Ishikawa (cell line): Measurements from ENCODE around the gene IFI27L1.

ENCODE experiments used
- CEBPB ChIP-seq: IDR thresholded peaks from 2 replicates; pipeline ENCODE4 v1.6.1; 2012
- CREB1 ChIP-seq: IDR thresholded peaks from 2 replicates; pipeline ENCODE4 v1.6.1; 2012; ENCODE audit warnings: low read depth
- EGR1 ChIP-seq: IDR thresholded peaks from 2 replicates; pipeline ENCODE4 v1.6.1; 2012
- EP300 ChIP-seq: IDR thresholded peaks from 2 replicates; pipeline ENCODE4 v1.6.1; 2012; ENCODE audit warnings: borderline replicate concordance
- FOXM1 ChIP-seq: IDR thresholded peaks from 2 replicates; pipeline ENCODE4 v1.6.1; 2012; ENCODE audit warnings: low read depth, borderline replicate concordance
- RAD21 ChIP-seq: IDR thresholded peaks from 2 replicates; pipeline ENCODE4 v1.6.1; 2012; ENCODE audit warnings: low read depth
- TAF1 ChIP-seq: IDR thresholded peaks from 2 replicates; pipeline ENCODE4 v1.6.1; 2012; ENCODE audit warnings: low read depth, mild to moderate bottlenecking
- TEAD4 ChIP-seq: IDR thresholded peaks from 2 replicates; pipeline ENCODE4 v1.6.1; 2012
- YY1 ChIP-seq: IDR thresholded peaks from 2 replicates; pipeline ENCODE4 v1.6.1; 2012; ENCODE audit warnings: low read depth
- TF ChIP-seq, protein P1 (sequence below): IDR thresholded peaks from 2 replicates; pipeline ENCODE4 v1.6.1; 2012; ENCODE audit warnings: low read depth, mild to moderate bottlenecking

DNA sequence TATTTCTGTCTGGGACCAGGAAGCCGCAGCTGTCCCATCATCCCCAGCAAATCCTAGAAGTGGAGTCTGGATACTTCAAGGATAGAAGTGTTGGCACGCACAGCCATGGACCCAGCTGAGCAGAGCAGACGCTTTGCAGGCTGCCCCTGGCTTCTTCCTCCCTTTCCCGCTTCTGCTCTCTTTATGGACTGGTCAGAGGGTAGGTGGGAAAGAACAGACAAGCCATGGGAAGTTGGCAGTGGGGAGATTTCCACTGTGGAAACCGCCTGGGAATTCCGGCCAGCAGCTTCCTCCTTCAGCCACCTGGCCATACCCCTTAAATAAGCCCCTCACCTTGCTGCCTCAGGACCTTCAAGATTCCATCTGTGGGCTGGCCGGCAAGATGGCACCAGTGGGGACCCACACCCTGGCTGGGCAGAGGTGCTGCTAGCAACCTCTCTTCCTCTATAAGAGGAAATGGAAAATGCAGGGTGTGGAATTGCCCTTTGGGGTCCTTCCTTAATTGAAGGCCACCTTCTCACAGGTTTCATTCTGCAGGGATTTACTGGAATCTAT is 34.3 kb upstream of the IFI27L1 start:
- TF ChIP-seq EP300 (no peak), CREB1 (no peak), TEAD4 (no peak), EGR1 (no peak), TAF1 (no peak), CEBPB (no peak), YY1 (no peak), FOXM1 (no peak), RAD21 (no peak)
- TF ChIP-seq, protein P1, sequence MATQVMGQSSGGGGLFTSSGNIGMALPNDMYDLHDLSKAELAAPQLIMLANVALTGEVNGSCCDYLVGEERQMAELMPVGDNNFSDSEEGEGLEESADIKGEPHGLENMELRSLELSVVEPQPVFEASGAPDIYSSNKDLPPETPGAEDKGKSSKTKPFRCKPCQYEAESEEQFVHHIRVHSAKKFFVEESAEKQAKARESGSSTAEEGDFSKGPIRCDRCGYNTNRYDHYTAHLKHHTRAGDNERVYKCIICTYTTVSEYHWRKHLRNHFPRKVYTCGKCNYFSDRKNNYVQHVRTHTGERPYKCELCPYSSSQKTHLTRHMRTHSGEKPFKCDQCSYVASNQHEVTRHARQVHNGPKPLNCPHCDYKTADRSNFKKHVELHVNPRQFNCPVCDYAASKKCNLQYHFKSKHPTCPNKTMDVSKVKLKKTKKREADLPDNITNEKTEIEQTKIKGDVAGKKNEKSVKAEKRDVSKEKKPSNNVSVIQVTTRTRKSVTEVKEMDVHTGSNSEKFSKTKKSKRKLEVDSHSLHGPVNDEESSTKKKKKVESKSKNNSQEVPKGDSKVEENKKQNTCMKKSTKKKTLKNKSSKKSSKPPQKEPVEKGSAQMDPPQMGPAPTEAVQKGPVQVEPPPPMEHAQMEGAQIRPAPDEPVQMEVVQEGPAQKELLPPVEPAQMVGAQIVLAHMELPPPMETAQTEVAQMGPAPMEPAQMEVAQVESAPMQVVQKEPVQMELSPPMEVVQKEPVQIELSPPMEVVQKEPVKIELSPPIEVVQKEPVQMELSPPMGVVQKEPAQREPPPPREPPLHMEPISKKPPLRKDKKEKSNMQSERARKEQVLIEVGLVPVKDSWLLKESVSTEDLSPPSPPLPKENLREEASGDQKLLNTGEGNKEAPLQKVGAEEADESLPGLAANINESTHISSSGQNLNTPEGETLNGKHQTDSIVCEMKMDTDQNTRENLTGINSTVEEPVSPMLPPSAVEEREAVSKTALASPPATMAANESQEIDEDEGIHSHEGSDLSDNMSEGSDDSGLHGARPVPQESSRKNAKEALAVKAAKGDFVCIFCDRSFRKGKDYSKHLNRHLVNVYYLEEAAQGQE: no peak
